NCI-H187 treated with DMSO at 0.1 percent for 48 hours (cell line): ENCODE measurements around the gene ETNK2.

Experiments used
- DNase-seq: peaks from one replicate; lab custom pipeline; 2025; lab: John Stamatoyannopoulos, UW

Gene ETNK2, protein sequence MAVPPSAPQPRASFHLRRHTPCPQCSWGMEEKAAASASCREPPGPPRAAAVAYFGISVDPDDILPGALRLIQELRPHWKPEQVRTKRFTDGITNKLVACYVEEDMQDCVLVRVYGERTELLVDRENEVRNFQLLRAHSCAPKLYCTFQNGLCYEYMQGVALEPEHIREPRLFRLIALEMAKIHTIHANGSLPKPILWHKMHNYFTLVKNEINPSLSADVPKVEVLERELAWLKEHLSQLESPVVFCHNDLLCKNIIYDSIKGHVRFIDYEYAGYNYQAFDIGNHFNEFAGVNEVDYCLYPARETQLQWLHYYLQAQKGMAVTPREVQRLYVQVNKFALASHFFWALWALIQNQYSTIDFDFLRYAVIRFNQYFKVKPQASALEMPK

DNA sequence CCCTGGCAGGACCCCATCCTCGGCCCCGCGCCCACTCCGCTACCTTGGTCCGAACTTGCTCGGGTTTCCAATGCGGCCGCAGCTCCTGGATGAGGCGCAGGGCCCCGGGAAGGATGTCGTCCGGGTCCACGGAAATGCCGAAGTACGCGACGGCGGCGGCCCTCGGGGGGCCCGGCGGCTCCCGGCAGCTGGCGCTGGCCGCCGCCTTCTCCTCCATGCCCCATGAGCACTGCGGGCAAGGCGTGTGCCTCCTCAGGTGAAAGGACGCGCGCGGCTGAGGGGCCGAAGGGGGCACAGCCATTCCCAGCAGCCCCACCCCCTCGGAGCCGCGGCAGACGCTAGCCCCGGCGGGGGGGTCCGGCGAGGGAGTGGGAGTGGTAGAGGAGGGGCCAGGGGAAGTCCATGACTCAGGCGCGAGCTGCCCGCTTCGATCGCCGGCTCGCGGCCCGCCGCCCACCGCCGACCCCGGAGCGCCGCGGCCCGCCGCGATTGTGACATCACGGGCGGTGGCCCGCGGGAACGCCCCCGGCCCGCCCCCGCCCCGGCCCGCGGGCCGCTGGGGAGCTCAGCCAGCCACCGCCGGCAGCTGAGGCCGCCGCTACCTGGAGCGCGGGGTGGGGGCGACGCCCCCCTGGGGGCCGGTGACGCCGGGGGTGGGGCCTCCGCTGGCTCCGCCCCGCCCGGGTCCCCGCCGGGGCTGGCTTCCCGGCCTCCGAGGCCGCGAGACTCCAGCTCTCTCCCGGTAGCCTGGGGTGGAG lies at the start of gene ETNK2:
Gene ETNK2 (minus strand): TSS at position 493 of the 758 bp plus-strand sequence. CDS start 192 bp downstream, at position 301.
- no peak for DNase-seq

DNA sequence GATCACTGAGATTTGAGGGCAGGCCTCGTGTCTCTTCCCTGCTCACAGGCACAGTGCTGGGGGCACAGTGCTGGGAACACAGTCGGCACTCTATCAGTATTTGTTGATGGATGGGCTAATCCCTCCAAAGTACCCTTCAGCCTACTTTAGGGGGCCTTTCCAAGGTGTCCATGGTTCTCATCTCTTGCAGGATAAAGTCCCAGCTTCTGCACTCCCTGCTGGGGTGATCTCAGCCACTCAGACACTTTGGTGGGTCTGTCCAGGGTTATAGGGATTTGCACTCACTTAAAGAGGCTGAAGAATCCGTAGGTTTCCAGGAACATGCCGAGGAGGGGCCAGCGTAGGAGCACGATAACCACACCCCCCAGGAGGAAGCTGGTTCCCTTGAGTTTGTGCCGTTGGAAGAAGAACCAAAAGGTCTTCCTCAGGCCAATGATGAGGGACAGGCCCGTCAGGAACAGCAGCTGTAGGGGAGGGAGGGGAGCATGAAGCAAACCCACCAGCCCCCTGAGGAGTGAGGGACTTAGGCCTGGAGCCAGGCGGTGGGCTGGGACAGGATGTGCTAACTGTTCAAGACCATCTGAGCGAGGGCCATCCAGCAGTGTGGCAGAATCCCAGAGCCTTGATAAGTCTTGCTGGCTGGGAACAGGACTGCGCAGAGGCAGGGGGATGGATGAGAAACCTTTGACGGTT lies 49.6 kb upstream of the ETNK2 start:
- no peak for DNase-seq

- DNase-seq: no peak
These were observed 47.7 kb upstream of the ETNK2 start for GRCh38 chr1:204199579-204199978.

DNA sequence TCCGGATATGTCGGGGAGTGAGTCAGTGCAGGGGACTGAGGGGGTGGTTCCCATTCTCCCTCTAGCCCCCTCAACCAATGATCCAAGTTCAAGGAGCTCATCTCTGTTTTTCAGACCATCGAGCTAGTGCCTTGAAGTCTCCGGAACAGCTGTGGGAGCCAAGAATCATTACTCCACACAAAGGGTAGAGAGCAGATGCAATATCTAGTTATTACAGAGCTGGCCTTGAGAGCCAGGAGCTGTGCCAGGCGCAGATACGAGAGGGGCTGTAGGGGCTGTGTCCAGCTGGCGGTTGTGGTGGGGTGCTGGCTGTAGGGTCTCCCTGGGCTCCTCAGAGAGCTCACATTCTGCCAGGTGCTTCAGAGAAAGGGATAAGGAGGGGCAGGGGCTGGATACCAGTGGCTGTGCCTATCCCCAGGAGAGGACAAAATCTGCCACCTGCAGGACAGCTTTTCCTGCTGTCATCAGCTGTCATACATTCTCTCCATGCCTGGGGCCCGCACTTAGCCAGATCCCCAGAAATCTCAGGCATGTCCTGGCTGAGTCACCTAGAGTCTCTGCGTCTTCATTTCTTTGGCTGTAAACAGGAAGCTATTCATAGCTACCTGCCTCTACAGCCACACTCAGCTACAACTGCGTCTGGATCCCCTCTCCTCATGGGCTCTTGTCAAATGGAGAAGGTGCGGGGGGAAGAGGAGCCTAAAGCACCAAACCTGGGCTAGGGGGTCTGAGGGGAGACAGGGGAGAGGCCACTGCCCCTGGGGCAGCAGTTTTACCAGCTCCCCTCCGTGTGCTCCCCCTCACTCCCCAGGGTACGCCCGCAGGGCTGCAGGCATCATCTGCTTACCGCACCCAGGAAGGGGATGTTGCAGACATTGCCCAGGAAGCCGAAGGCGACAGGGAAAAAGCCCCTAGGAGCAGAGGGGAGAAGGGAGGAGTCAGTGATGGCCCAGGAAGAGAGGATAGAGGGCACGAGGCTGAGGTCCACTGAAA lies 46.8 kb upstream of the ETNK2 start:
- no peak for DNase-seq

DNA sequence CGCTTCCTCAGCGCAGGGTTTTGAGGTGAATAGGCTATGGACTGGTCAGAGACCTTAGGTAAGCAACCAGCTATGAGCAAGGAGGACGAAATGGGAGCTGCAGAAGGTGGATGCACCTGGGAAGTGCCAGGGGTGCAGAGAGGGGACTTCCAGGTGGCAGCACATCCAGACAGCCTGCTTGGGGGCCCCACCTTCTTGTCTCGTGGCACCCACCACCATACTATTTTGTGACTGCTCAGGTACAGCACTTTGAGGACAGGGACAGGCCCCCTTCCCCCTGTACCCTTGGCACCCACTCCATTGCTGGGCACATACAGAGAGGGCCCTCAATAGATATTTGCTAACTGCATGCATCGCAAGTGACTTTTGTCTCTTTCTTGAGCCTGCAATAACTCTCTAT lies 45.2 kb upstream of the ETNK2 start:
- DNase-seq: no peak

DNA sequence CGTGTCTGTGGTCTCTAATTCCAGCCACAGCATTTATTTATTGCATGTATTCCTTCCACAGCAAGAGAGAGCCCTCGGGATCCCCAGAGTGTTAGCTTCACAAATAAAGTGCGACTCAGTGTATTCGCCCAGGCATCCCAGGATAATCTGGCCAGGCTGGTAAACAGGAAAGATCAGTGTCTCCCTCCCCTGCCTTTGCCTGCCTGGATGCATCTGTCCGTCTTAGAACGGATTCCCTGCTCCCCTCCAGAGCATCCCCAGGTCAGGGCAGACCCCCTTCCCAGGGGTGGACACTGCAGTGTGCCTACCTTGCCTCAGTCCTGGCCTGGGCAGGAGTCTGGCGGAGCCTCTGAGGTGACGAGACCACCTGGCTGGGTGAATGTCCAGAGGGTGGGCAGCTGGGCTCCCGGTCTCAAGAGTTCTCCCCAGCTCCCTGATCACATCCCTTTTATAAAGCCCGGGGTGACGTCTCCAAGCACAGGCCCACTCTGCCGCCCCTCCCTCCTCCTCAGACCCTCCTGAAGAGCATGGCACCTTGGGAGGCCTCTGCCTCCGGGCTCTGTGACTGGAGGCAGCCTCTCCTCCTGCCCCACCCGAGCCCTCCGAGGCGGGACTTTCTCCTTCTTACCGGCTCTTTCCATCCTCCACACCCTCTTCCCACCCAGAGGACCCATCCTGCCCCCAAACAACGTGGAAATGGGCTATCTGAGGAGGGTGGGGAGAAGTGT lies 44.4 kb upstream of the ETNK2 start, which contains the start of gene KISS1:
Gene KISS1 (minus strand): TSS at position 424 of the 728 bp plus-strand sequence. CDS start 3,615 bp downstream, outside the sequence.
- DNase-seq: no peak

GRCh38 chr1:204194771-204195170 lies 42.9 kb upstream of the ETNK2 start:
- DNase-seq: no peak

DNA sequence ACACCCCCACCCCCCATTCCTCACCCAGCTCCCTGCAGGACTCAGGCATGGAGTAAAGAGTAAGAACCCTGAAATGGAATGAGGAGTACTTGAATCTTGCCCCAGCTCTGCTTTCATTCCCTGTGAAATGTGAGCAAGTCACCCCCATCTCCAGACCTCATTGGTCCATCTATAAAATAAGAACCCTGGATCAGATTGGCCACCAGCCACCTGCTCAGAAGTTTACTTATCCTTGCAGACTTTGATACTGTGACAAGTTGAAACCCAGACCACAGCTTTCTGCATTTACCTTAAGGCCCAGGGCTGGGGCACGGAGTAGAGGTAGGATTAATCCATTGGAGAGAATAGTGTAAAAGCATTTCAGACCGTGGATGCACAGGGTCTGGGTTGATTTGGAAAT lies 42.2 kb upstream of the ETNK2 start:
- DNase-seq: no peak

- no peak for DNase-seq
These were observed 40.9 kb upstream of the ETNK2 start for GRCh38 chr1:204192589-204193352.

- DNase-seq: no peak
These were observed 40.2 kb upstream of the ETNK2 start for GRCh38 chr1:204192046-204192445.

DNA sequence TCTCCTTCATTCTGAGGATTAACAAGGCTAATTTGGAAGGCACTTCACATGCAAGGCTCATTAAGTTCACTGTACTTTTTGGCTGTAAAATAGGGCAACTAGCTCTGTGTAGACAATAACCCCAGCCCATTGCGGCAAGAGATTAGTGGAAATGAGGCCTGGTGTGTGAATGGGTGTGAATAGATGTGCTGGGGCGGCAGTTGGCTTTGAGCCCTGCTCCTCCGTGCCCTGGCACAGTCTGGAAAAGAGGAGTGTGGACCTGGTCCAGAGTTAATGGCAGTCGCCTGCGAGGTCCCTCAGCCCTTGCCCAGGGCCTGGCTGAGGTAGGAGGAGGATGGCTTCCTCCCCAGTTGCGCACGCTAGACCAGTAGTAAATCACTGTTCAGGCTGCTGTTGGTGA lies 39.6 kb upstream of the ETNK2 start:
- no peak for DNase-seq

- DNase-seq: no peak
These were observed 38.7 kb upstream of the ETNK2 start for GRCh38 chr1:204190212-204191211.

DNA sequence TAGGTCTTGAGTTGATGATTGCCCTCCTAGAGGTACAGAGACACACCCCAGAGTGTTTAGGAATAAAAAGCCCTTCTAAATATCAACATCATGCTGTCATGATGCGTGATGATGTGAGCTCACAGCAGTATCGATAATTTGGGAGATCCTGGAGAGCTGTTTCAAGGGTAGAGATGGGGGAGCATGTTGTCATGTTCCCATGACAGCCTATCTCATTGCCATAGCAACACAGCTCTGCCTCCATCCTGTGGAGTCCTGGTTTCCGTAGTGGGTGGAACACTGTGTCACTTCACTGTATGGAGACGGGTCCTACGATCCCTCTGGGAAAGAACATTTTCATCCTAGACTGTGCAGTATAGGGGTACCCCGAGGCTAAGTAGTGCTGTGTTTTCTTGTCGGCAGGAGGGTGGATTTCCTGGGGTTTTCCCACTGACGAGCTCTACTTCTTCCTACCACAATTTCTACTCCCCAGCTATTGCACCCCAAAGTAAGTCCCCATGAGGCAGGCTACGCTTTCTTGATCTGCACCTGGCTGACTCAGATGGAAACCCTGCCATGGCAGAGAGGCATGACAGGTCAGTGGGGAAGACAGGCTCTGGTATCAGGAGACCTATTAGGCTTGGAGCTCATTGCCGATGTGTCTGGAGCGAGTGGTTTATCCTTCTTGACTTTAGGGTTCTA lies 37.3 kb upstream of the ETNK2 start:
- no peak for DNase-seq

GRCh38 chr1:204186597-204186996 lies 34.8 kb upstream of the ETNK2 start:
- DNase-seq: no peak

DNA sequence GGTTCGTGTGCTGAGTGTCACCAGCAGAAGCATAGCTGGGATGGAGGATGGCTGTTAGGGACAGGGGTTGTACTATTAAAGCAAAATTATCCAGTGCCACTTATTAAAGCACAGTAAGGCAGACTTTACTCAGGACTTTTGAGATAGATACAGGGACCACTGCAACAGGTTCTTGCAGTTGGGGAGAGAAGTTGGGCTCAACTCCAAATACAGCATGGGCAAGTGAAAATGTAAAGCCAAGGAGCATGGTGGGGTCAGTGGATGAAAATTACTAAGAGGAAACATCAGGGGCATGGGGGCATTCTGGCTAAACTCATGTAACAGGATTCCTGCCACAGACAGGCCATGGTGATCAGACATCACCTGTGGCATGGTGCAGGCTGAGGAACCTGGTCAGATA lies 29.3 kb upstream of the ETNK2 start:
- DNase-seq: no peak

GRCh38 chr1:204180133-204180532 lies 28.3 kb upstream of the ETNK2 start:
- no peak for DNase-seq

DNA sequence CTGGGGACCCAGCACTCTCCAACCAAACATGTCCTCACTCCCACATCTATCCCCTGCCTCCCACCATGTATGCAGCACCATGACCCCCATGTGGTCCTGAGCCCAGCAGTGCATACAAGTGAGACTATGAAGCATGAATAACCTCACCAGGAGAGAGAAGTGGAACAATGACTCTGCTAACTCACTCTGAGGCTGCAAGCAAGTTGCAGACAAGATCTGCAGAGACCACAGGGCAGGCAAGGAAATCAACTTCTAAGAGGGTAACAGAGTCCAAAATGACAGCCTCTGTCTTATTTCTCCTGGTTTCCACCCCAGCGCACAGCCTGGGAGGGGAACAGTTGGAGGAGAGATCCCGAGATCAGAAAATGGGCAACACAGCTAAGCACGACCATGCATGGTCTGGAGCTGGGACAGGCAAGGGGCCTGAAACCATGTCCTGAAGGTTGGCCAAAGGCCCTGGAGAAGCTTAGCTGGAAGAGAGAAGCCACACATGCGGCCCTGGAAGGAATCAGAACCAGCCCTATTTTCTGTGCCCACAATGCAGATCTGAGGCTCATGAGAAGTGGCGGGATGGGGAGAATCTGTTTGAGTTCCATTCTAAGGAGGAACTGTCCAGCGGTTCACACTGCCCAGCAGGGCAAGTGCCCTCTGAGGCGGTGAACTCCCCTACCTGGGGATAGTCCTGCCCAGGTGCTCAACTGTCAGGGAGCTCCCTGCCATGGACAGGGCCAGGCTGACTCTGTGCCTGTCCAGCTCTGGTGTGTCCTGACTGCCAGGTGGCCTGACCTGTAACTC lies 26.8 kb upstream of the ETNK2 start:
- DNase-seq: no peak
